K562 (cell line): ENCODE results near the gene E2F2. TPM values are rescaled to one million over a fixed set of nuclear protein-coding genes. Genes with fewer than 3 reads are reported as not detected.

Experiments used
- ARID4B ChIP-seq: sonication (generic); formaldehyde crosslinking; IDR thresholded peaks from 2 replicates; pipeline ENCODE4 v1.8.0; 2022; ENCODE audit warnings: mild to moderate bottlenecking, missing genetic modification reagents
- GABPB1 ChIP-seq: sonication (generic); formaldehyde crosslinking; IDR thresholded peaks from 2 replicates; pipeline ENCODE4 v1.8.0; 2022; ENCODE audit warnings: mild to moderate bottlenecking, missing genetic modification reagents
- GTF2F1 ChIP-seq: IDR thresholded peaks from 2 replicates; pipeline ENCODE4 v1.6.1; 2011; ENCODE audit warnings: low read depth, low read length, improper control_type of control experiment
- IRF9 ChIP-seq: fragments of 450-650 bp; IDR thresholded peaks from 2 replicates; pipeline ENCODE4 v1.6.1; 2016; ENCODE audit warnings: missing biosample characterization, missing genetic modification characterization
- JUND ChIP-seq, 2 experiments: IDR thresholded peaks; 2 replicates in 1 of 2; 3 replicates in 1 of 2; pipeline ENCODE4 v1.6.1; 2011; ENCODE audit warnings: borderline replicate concordance in 2 of 2, low read depth in 2 of 2, low read length in 2 of 2, improper control_type of control experiment in 1 of 2, missing biosample characterization in 1 of 2, missing genetic modification characterization in 1 of 2, missing genetic modification reagents in 1 of 2
- MTA3 ChIP-seq: fragments of 450-650 bp; formaldehyde crosslinking; IDR thresholded peaks from 2 replicates; pipeline ENCODE4 v1.6.1; 2017; ENCODE audit warnings: mild to moderate bottlenecking, borderline replicate concordance
- NCOA4 ChIP-seq: fragments of 450-650 bp; IDR thresholded peaks from 2 replicates; pipeline ENCODE4 v1.6.1; 2018; ENCODE audit warnings: mild to moderate bottlenecking; ENCODE audit not compliant: partially characterized antibody
- NEUROD1 ChIP-seq: fragments of 150-350 bp; IDR thresholded peaks from 2 replicates; pipeline ENCODE4 v1.6.1; 2014; ENCODE audit warnings: borderline replicate concordance, low read length, low read depth; ENCODE audit not compliant: partially characterized antibody
- RCOR1 ChIP-seq, 2 experiments: IDR thresholded peaks; 2 replicates each; pipeline ENCODE4 v1.6.1; 2012; ENCODE audit warnings: low read depth in 2 of 2, low read length in 2 of 2, borderline replicate concordance in 1 of 2, improper control_type of control experiment in 1 of 2
- SP1 ChIP-seq: sonication (generic); formaldehyde crosslinking; IDR thresholded peaks from 2 replicates; pipeline ENCODE4 v1.8.1; 2022; ENCODE audit warnings: mild to moderate bottlenecking, missing genetic modification reagents
- TAF1 ChIP-seq: IDR thresholded peaks from 2 replicates; pipeline ENCODE4 v1.6.1; 2011; ENCODE audit warnings: mild to moderate bottlenecking, low read length, moderate library complexity; ENCODE audit not compliant: insufficient read depth, control insufficient read depth, severe bottlenecking; ENCODE audit errors: extremely low read depth
- ZNF121 ChIP-seq: sonication (generic); formaldehyde crosslinking; conservative IDR thresholded peaks from 2 replicates; pipeline ENCODE4 v1.8.0; 2022; ENCODE audit warnings: missing genetic modification reagents
- ZNF133 ChIP-seq: fragments of 250-450 bp; sonication (Bioruptor Pico); IDR thresholded peaks from 2 replicates; pipeline ENCODE4 v1.4.0; 2020; ENCODE audit warnings: mild to moderate bottlenecking
- ZNF165 ChIP-seq: fragments of 250-450 bp; sonication (Bioruptor Pico); IDR thresholded peaks from 2 replicates; pipeline ENCODE4 v1.4.0; 2020; ENCODE audit warnings: borderline replicate concordance
- ZNF224 ChIP-seq: sonication (generic); formaldehyde crosslinking; IDR thresholded peaks from 2 replicates; pipeline ENCODE4 v1.8.0; 2022; ENCODE audit warnings: mild to moderate bottlenecking, missing genetic modification reagents
- ZNF3 ChIP-seq: fragments of 250-450 bp; sonication (Bioruptor Pico); IDR thresholded peaks from 2 replicates; pipeline ENCODE4 v1.5.0; 2021; ENCODE audit warnings: mild to moderate bottlenecking, moderate library complexity
- ZNF384 ChIP-seq: IDR thresholded peaks from 2 replicates; pipeline ENCODE4 v1.6.1; 2012; ENCODE audit warnings: low read depth, low read length, improper control_type of control experiment
- ZNF507 ChIP-seq: conservative IDR thresholded peaks from 2 replicates; pipeline ENCODE4 v1.6.1; 2017; ENCODE audit warnings: missing genetic modification characterization, missing compliant biosample characterization
- polyA plus RNA-seq, 8 experiments: library from polyadenylated mRNA; depleted of rRNA in 4 of 8; stranded (reverse) in 5 of 8; unstranded in 3 of 8; fragments of >200 nt; fragmentation: Nextera tagmentation in 2 of 8; fragmentation: Illumina TruSeq in 1 of 8; extraction: Ambion mirVana in 2 of 8; extraction: Trizol in 1 of 8; gene quantifications; 2 replicates each; pipeline versions ENCODE4 v1.2.1 to v1.2.3, GENCODE V29; 2011 to 2014; ENCODE audit warnings: inconsistent platforms in 1 of 8, missing spikeins in 1 of 8
- total RNA-seq, 7 experiments: library from RNA; depleted of rRNA in 6 of 7; stranded (reverse); fragments of >200 nt in 6 of 7; fragmentation: Illumina TruSeq in 2 of 7; extraction: Trizol in 2 of 7; gene quantifications; 2 replicates each; pipeline versions ENCODE4 v1.2.1 to v1.2.3, GENCODE V29; 2011 to 2021; ENCODE audit warnings: low replicate concordance in 1 of 7
- TF ChIP-seq, protein P1 (sequence below), 2 experiments: IDR thresholded peaks; 2 replicates each; pipeline ENCODE4 v1.6.1; 2012; ENCODE audit warnings: improper control_type of control experiment in 2 of 2, low read depth in 2 of 2, low read length in 2 of 2, borderline replicate concordance in 1 of 2

E2F2 gene
- total and polyA plus RNA-seq, 9 of the 15 experiments (the other 6 are each of a cell fraction or from before 2014, with no cell fraction given): 3.1 to 25.3 (median 11.4) TPM

DNA sequence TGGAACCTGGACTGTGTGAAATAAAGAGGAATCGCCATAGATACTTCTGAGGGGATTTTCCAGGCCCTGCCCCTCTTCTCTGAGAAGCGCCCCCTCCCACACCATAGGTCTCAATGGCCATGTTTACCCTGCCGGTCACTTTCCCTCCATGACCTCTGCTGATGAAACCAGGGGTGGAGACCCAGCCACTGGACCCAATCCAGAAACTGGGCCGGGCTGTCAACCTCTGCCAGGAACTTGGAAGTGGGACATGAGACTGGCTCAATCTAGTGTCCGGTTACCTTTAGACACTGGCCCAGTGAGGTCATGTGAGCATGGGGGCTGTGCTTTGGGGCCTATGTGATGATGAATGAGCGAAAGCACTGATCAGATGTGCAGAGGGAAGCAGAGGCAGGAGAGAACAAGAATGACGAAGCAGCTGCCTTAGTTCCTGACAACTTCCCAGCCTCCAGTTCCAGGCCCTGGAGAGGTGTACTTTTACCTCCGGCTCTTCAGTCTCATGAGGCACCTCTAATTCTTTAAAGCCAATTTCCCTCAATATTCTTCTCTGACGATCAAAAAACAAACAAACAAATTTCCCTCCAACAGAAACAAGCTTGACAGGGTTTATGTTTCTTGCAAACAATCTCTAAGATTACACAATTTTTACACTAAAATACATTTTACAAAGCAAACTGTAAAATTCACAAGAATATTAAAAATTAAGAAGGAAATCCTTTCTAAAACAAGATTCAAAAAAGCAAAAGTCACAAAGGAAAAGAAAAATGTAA lies 52.0 kb downstream of the E2F2 start (continued):
- TF ChIP-seq IRF9 (tag) (0 out of 2 replicates have a peak, but pooled peaks have one; percentile 7), GABPB1 (no peak), MTA3 (peak; percentile 92), ZNF133 (CRISPR knock-in tag) (no peak), NCOA4 (no peak), ZNF165 (no peak), ZNF384 (no peak), ZNF3 (CRISPR knock-in tag) (no peak), ARID4B (CRISPR knock-in tag) (no peak), SP1 (peak; percentile 42; the same call in 1 of the 2 replicates), JUND (IDR thresholded peaks at IDR 0.05; ENCODE audit: borderline replicate concordance, low read depth, low read length) (peak; percentile 79), JUND (tag; IDR thresholded peaks at IDR 0.05; ENCODE audit: borderline replicate concordance, low read depth, low read length) (peak; percentile 86; the same call in 1 of the 3 replicates), ZNF224 (CRISPR knock-in tag) (no peak), RCOR1 (IDR thresholded peaks at IDR 0.05; ENCODE audit: borderline replicate concordance in 1 of 2, low read depth in 2 of 2, low read length in 2 of 2) (peak in 1 of 2 experiments; percentile 95; a peak in 2 of 4 replicates), ZNF121 (CRISPR knock-in tag) (no peak), ZNF507 (tag) (no peak), TAF1 (peak; percentile 22), GTF2F1 (no peak), NEUROD1 (peak; percentile 50)
- TF ChIP-seq, protein P1, sequence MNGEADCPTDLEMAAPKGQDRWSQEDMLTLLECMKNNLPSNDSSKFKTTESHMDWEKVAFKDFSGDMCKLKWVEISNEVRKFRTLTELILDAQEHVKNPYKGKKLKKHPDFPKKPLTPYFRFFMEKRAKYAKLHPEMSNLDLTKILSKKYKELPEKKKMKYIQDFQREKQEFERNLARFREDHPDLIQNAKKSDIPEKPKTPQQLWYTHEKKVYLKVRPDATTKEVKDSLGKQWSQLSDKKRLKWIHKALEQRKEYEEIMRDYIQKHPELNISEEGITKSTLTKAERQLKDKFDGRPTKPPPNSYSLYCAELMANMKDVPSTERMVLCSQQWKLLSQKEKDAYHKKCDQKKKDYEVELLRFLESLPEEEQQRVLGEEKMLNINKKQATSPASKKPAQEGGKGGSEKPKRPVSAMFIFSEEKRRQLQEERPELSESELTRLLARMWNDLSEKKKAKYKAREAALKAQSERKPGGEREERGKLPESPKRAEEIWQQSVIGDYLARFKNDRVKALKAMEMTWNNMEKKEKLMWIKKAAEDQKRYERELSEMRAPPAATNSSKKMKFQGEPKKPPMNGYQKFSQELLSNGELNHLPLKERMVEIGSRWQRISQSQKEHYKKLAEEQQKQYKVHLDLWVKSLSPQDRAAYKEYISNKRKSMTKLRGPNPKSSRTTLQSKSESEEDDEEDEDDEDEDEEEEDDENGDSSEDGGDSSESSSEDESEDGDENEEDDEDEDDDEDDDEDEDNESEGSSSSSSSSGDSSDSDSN (IDR thresholded peaks at IDR 0.05; ENCODE audit: borderline replicate concordance in 1 of 2, low read depth in 2 of 2, low read length in 2 of 2): peak in 1 of 2 experiments; percentile 65; a peak in 1 of 4 replicates
